HEK293T (cell line): Measurements from ENCODE around the gene PDE2A.

ENCODE experiments used
- CTCF ChIA-PET: fragments of 350-600 bp; formaldehyde crosslinking; extraction: SDS; loops from one replicate; lab custom pipeline; 2021; ENCODE audit warnings: antibody characterized with exemption, inconsistent platforms; lab: Yijun Ruan, JAX
- POLR2A ChIA-PET: fragments of 350-600 bp; formaldehyde crosslinking; extraction: SDS; loops from one replicate; lab custom pipeline; 2020; ENCODE audit warnings: antibody characterized with exemption, inconsistent platforms; lab: Yijun Ruan, JAX
- DNase-seq: peaks from one replicate; pipeline ENCODE4 v3.0.0; 2012; ENCODE audit warnings: mixed read lengths; ENCODE audit errors: extremely low spot score
- ARNT ChIP-seq: fragments of 450-650 bp; IDR thresholded peaks from 2 replicates; pipeline ENCODE4 v1.6.1; 2017; ENCODE audit warnings: mild to moderate bottlenecking
- BHLHE40 ChIP-seq: fragments of 450-650 bp; IDR thresholded peaks from 2 replicates; pipeline ENCODE4 v1.6.1; 2016; ENCODE audit warnings: mild to moderate bottlenecking, moderate library complexity, borderline replicate concordance
- CTBP1 ChIP-seq: fragments of 450-650 bp; IDR thresholded peaks from 2 replicates; pipeline ENCODE4 v1.6.1; 2016; ENCODE audit warnings: borderline replicate concordance
- ELF4 ChIP-seq: fragments of 450-650 bp; IDR thresholded peaks from 2 replicates; pipeline ENCODE4 v1.6.1; 2017; ENCODE audit warnings: antibody characterized with exemption
- FOXA1 ChIP-seq: fragments of 450-650 bp; IDR thresholded peaks from 2 replicates; pipeline ENCODE4 v1.6.1; 2016; ENCODE audit warnings: mild to moderate bottlenecking
- FOXK2 ChIP-seq: fragments of 450-650 bp; IDR thresholded peaks from 2 replicates; pipeline ENCODE4 v1.6.1; 2016; ENCODE audit warnings: mild to moderate bottlenecking
- FOXM1 ChIP-seq: fragments of 450-650 bp; IDR thresholded peaks from 2 replicates; pipeline ENCODE4 v1.6.1; 2017; ENCODE audit warnings: mild to moderate bottlenecking, borderline replicate concordance
- HDGF ChIP-seq: fragments of 450-650 bp; IDR thresholded peaks from 2 replicates; pipeline ENCODE4 v1.6.1; 2017; ENCODE audit warnings: antibody characterized with exemption, borderline replicate concordance
- L3MBTL2 ChIP-seq: fragments of 450-650 bp; conservative IDR thresholded peaks from 2 replicates; pipeline ENCODE4 v1.6.1; 2016; ENCODE audit warnings: mild to moderate bottlenecking
- LEF1 ChIP-seq: fragments of 450-650 bp; IDR thresholded peaks from 2 replicates; pipeline ENCODE4 v1.6.1; 2017; ENCODE audit warnings: mild to moderate bottlenecking, borderline replicate concordance
- NFRKB ChIP-seq: fragments of 450-650 bp; IDR thresholded peaks from 2 replicates; pipeline ENCODE4 v1.6.1; 2016; ENCODE audit warnings: mild to moderate bottlenecking, moderate library complexity
- SP1 ChIP-seq: fragments of 450-650 bp; IDR thresholded peaks from 2 replicates; pipeline ENCODE4 v1.6.1; 2017
- SUZ12 ChIP-seq: fragments of 450-650 bp; IDR thresholded peaks from 2 replicates; pipeline ENCODE4 v1.6.1; 2016; ENCODE audit warnings: mild to moderate bottlenecking
- TARDBP ChIP-seq: fragments of 450-650 bp; IDR thresholded peaks from 2 replicates; pipeline ENCODE4 v1.6.1; 2016
- ZNF384 ChIP-seq: fragments of 450-650 bp; IDR thresholded peaks from 2 replicates; pipeline ENCODE4 v1.6.1; 2016
- TF ChIP-seq, protein P1 (sequence below): fragments of 450-650 bp; IDR thresholded peaks from 2 replicates; pipeline ENCODE4 v1.6.1; 2016

The PDE2A gene

DNA sequence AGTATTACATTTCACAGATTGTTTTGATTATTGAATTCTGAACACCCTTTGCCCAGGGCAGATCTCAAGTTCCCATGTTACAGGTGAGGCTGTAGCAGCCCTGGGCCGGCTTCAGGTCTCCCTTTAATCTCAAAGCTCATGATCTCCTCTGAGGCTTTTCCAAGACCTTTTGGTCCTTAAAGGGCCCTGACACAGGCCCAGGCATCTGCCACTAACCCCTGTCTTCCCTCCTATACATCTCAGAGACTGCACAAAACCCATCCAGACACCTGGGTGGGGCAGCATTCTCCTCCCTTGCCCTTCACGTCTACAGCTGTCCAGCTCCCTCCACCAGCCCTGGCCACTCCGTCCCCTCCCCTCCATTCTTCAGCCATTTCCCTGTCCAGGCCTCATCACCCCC, 37.8 kb downstream of the PDE2A start:
- TF ChIP-seq ARNT (no peak), BHLHE40 (no peak), LEF1 (no peak), SUZ12 (no peak), FOXA1 (no peak), FOXM1 (no peak), ZNF384 (no peak), NFRKB (no peak), SP1 (no peak), CTBP1 (no peak), L3MBTL2 (no peak), TARDBP (no peak), FOXK2 (no peak)
- TF ChIP-seq, protein P1, sequence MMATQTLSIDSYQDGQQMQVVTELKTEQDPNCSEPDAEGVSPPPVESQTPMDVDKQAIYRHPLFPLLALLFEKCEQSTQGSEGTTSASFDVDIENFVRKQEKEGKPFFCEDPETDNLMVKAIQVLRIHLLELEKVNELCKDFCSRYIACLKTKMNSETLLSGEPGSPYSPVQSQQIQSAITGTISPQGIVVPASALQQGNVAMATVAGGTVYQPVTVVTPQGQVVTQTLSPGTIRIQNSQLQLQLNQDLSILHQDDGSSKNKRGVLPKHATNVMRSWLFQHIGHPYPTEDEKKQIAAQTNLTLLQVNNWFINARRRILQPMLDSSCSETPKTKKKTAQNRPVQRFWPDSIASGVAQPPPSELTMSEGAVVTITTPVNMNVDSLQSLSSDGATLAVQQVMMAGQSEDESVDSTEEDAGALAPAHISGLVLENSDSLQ = no peak
- CTCF ChIA-PET = interaction anchor here (1.0 to 2.0 kb wide), 3 partner anchors 46 to 165 kb away, joined by 3 to 8 read pairs (median 6); no protein-coding TSS in a partner anchor
- POLR2A ChIA-PET = interaction anchor here (1.0 kb wide), 1 partner anchor 11 kb away, joined by 3 read pairs; no protein-coding TSS in a partner anchor
- no peak for DNase-seq

DNA sequence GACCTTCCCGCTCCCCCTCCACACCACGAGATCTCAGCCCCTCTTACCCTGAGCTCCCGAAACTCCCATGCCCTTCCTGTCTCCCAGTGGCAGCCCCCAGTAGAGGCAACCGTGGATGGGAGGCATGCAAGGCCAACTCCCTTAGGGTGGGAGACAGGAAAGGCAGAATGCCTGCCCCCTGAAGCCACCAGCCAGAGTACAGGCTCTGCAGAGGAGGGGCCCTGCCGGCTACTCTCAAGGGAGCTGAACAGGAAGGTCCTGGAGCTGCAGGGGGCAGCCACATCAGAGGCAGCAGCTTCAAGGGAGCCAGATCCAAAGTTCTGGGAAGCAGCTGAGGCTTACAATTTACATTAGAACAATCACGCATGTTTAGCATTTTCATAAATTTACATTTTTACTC, 38.3 kb downstream of the PDE2A start:
- TF ChIP-seq ELF4 (no peak), L3MBTL2 (no peak), ARNT (no peak), FOXA1 (no peak)
- CTCF ChIA-PET = interaction anchor here (1.0 to 2.0 kb wide), 4 partner anchors 45 to 165 kb away, joined by 3 to 8 read pairs (median 4); no protein-coding TSS in a partner anchor
- POLR2A ChIA-PET = interaction anchor here (0.9 to 1.0 kb wide), 2 partner anchors 11 to 46 kb away, joined by 3 read pairs; no protein-coding TSS in a partner anchor
- no peak for DNase-seq

DNA sequence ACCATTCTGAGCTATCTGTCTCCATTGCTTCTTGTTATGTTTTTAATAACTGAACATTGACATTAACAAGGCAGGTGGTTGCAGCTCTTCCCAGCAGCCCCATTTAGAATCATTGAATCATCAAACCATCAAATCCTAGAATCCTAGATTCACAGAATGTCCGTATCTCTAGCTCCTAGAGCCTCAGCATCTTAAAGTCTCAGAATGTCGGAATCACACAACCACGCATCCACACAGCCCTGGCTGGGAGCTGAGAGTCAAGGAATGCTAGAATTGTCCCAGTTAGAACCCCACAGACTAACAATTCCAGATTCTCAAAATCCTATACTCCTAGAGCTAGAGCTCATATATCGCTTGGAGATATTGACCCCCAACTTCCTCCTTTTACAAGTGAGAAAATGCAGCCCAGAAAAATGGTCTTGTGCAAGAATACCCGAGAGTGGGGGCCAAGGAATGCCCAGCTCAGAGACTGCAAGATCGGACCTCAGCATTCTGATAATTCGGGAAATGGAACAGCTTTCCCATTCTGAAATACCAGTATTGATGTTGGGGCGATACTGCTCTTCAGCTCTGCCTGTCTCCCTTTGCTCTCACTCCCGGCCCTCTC, 38.8 kb downstream of the PDE2A start:
- TF ChIP-seq ARNT (no peak), TARDBP (no peak), ZNF384 (no peak), FOXM1 (no peak)

DNA sequence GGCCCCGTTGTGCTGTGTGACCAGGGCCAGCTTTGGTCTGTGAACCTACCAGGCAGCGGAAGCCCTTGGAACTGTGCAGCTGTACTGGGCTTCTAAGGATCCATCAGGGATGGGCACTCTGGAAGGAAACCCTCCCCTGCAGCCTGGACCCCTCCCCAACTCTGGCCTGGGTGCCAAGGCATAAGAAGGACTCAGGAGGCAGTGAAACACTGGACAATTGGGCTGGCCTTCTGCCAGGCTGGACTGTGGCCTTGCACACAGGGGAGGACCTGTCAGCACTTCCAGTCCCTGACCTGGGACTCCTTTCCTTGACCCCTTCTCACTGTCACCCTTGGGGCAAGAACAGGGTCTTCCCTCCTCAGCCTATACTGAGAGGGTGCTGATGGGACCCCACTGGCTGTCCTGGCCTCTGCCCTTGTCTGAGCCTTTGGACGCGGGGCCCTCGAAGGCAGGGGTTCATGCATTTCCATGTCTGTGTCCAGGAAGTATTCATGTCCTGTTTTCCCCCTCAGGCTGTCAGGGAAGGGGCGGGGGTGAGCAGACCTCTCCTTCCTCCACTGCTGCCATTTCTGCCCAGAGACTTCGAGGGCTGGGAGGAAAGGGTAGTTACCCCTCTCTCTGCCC, 39.6 kb downstream of the PDE2A start:
- TF ChIP-seq NFRKB = no peak
- no peak for TF ChIP-seq LEF1
- TF ChIP-seq CTBP1 = no peak
- TF ChIP-seq SP1 = no peak
- no peak for TF ChIP-seq ARNT
- no peak for TF ChIP-seq ZNF384
- TF ChIP-seq TARDBP = no peak
- TF ChIP-seq L3MBTL2 = no peak
- POLR2A ChIA-PET = no interaction called here
- CTCF ChIA-PET = interaction anchor here (0.6 to 1.7 kb wide), 3 partner anchors 45 to 89 kb away, joined by 3 to 8 read pairs (median 3); no protein-coding TSS in a partner anchor
- no peak for DNase-seq

More for the DNA sequence above, 38.8 kb downstream of the PDE2A start:
- CTCF ChIA-PET = interaction anchor here (0.6 to 2.0 kb wide), 5 partner anchors 45 to 164 kb away, joined by 3 to 8 read pairs (median 3); no protein-coding TSS in a partner anchor
- POLR2A ChIA-PET = interaction anchor here (0.9 kb wide), 1 partner anchor 45 kb away, joined by 3 read pairs; no protein-coding TSS in a partner anchor
- DNase-seq = no peak

DNA sequence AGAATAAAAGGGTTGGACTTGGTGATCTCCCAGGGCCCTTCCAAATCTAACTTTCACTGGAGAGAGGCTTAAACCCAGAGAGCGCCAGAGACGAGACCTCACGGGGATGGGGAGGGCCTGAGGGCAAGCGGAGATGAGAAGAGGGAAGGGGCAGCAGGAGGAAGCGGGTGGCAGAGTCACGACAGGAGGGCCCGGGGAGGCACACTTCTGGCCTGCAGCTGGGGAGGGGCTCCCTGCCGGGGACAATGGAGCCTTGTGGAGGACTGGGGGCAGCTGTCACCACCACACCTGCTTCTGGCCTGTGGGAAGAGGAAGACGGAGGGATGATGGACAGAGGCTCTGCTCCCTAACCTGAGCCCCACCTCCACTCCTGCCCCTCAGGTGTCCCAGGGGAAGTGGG, 40.2 kb downstream of the PDE2A start:
- DNase-seq = no peak
- ChIA-PET CTCF (no interaction called here), POLR2A (no interaction called here)
- no peak for TF ChIP-seq ELF4
- no peak for TF ChIP-seq TARDBP
- TF ChIP-seq SP1 = no peak
- TF ChIP-seq LEF1 = no peak
- TF ChIP-seq NFRKB = no peak
- no peak for TF ChIP-seq FOXA1
- no peak for TF ChIP-seq FOXM1
- no peak for TF ChIP-seq BHLHE40
- TF ChIP-seq, protein P1 = no peak
- no peak for TF ChIP-seq HDGF
- no peak for TF ChIP-seq FOXK2
- TF ChIP-seq L3MBTL2 = no peak
- no peak for TF ChIP-seq SUZ12
- no peak for TF ChIP-seq ZNF384
- TF ChIP-seq CTBP1 = no peak
- TF ChIP-seq ARNT = no peak

DNA sequence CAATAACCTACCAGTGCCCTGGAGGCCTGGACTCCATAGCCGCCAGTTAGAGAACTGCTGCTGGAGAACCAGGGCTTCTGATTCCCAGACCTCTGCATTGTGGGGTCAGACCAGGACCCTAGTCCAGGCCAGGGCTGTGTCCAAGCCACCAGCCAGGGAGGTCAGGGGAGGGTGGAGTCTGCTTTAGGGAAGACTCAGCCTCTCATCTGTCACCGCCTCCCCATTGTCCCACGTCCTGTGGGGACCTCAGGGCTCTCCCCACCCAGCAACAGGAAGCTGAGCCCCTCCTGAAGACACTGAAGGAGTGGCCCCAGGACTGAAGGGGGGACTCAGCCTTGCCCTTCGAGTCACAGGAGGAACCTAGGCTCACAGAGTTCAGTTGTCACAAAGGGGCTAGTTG, 41.2 kb downstream of the PDE2A start:
- POLR2A ChIA-PET = no interaction called here
- no peak for DNase-seq
- CTCF ChIA-PET = interaction anchor here (1.4 kb wide), 1 partner anchor 43 kb away, joined by 3 read pairs; no protein-coding TSS in a partner anchor
- TF ChIP-seq TARDBP (no peak), L3MBTL2 (no peak), ELF4 (no peak), SUZ12 (no peak), FOXM1 (no peak), ZNF384 (no peak), FOXK2 (no peak), CTBP1 (no peak), FOXA1 (no peak), BHLHE40 (no peak), HDGF (no peak), ARNT (no peak), NFRKB (no peak), LEF1 (no peak), SP1 (no peak)
- TF ChIP-seq, protein P1 = no peak
